ENCODE data around the gene HIF3A.

- no peak for TF ChIP-seq CTCF (IDR thresholded peaks at IDR 0.05)
- no peak for TF ChIP-seq POLR2A (IDR thresholded peaks at IDR 0.05)
These were observed 7.0 kb downstream of the HIF3A start for GRCh38 chr19:46303691-46304397.

Measured in thyroid gland (tissue), 4 donors.